K562 (cell line): ENCODE measurements around the gene NUP133. TPM values are rescaled to one million over a fixed set of nuclear protein-coding genes. Genes with fewer than 3 reads are reported as not detected.

Experiments used
- ATF6 ChIP-seq: sonication (generic); formaldehyde crosslinking; IDR thresholded peaks from 2 replicates; pipeline ENCODE4 v1.4.0; 2020; ENCODE audit warnings: mild to moderate bottlenecking, missing genetic modification reagents
- CREM ChIP-seq: IDR thresholded peaks from 2 replicates; pipeline ENCODE4 v1.6.1; 2014; ENCODE audit warnings: antibody characterized with exemption, low read depth
- IRF1 ChIP-seq: sonication (generic); formaldehyde crosslinking; IDR thresholded peaks from 2 replicates; pipeline ENCODE4 v1.8.0; 2022; ENCODE audit warnings: missing genetic modification reagents, mild to moderate bottlenecking, borderline replicate concordance
- NFYB ChIP-seq: IDR thresholded peaks from 2 replicates; pipeline ENCODE4 v1.6.1; 2011; ENCODE audit warnings: mild to moderate bottlenecking, moderate library complexity; ENCODE audit not compliant: insufficient read length; ENCODE audit errors: extremely low read depth
- PKNOX1 ChIP-seq: fragments of 450-650 bp; IDR thresholded peaks from 2 replicates; pipeline ENCODE4 v1.6.1; 2016
- PREB ChIP-seq: sonication (generic); formaldehyde crosslinking; IDR thresholded peaks from 2 replicates; pipeline ENCODE4 v1.8.1; 2023; ENCODE audit warnings: mild to moderate bottlenecking, missing genetic modification reagents
- RBM17 ChIP-seq: fragments of 200-400 bp; formaldehyde crosslinking; IDR thresholded peaks from 2 replicates; pipeline ENCODE4 v1.6.1; 2017; ENCODE audit warnings: low read depth, mild to moderate bottlenecking, low read length, borderline replicate concordance
- RREB1 ChIP-seq: fragments of 250-450 bp; sonication (Bioruptor Pico); IDR thresholded peaks from 2 replicates; pipeline ENCODE4 v1.4.0; 2020
- SMARCE1 ChIP-seq: fragments of 450-650 bp; IDR thresholded peaks from 2 replicates; pipeline ENCODE4 v1.7.1; 2016; ENCODE audit warnings: mild to moderate bottlenecking
- SOX6 ChIP-seq: fragments of 450-650 bp; IDR thresholded peaks from 2 replicates; pipeline ENCODE4 v1.6.1; 2014; ENCODE audit warnings: mild to moderate bottlenecking
- SRSF9 ChIP-seq: fragments of 200-400 bp; formaldehyde crosslinking; IDR thresholded peaks from 2 replicates; pipeline ENCODE4 v1.6.1; 2017; ENCODE audit warnings: low read depth, low read length, borderline replicate concordance
- THRAP3 ChIP-seq: fragments of 450-650 bp; IDR thresholded peaks from 2 replicates; pipeline ENCODE4 v1.6.1; 2016; ENCODE audit warnings: mild to moderate bottlenecking, inconsistent platforms, borderline replicate concordance
- ZC3H11A ChIP-seq: IDR thresholded peaks from 2 replicates; pipeline ENCODE4 v1.6.1; 2012; ENCODE audit warnings: low read depth, low read length, improper control_type of control experiment
- ZNF232 ChIP-seq: sonication (generic); formaldehyde crosslinking; IDR thresholded peaks from 2 replicates; pipeline ENCODE4 v1.8.0; 2022; ENCODE audit warnings: mild to moderate bottlenecking, missing genetic modification reagents
- ZNF444 ChIP-seq: fragments of 250-450 bp; sonication (Bioruptor Pico); IDR thresholded peaks from 2 replicates; pipeline ENCODE4 v1.4.0; 2020; ENCODE audit warnings: mild to moderate bottlenecking, moderate library complexity
- ZNF586 ChIP-seq: fragments of 450-650 bp; formaldehyde crosslinking; conservative IDR thresholded peaks from 2 replicates; pipeline ENCODE4 v1.4.0; 2020; ENCODE audit warnings: mild to moderate bottlenecking, moderate library complexity
- ZSCAN32 ChIP-seq: fragments of 450-650 bp; formaldehyde crosslinking; IDR thresholded peaks from 2 replicates; pipeline ENCODE4 v1.4.0; 2020; ENCODE audit warnings: mild to moderate bottlenecking, moderate library complexity
- polyA plus RNA-seq, 8 experiments: library from polyadenylated mRNA; depleted of rRNA in 4 of 8; stranded (reverse) in 5 of 8; unstranded in 3 of 8; fragments of >200 nt; fragmentation: Nextera tagmentation in 2 of 8; fragmentation: Illumina TruSeq in 1 of 8; extraction: Ambion mirVana in 2 of 8; extraction: Trizol in 1 of 8; gene quantifications; 2 replicates each; pipeline versions ENCODE4 v1.2.1 to v1.2.3, GENCODE V29; 2011 to 2014; ENCODE audit warnings: inconsistent platforms in 1 of 8, missing spikeins in 1 of 8
- total RNA-seq, 7 experiments: library from RNA; depleted of rRNA in 6 of 7; stranded (reverse); fragments of >200 nt in 6 of 7; fragmentation: Illumina TruSeq in 2 of 7; extraction: Trizol in 2 of 7; gene quantifications; 2 replicates each; pipeline versions ENCODE4 v1.2.1 to v1.2.3, GENCODE V29; 2011 to 2021; ENCODE audit warnings: low replicate concordance in 1 of 7

Gene NUP133
- total and polyA plus RNA-seq, 9 of the 15 experiments (the other 6 are each of a cell fraction or from before 2014, with no cell fraction given): 21.7 to 85.1 (median 61.3) TPM

GRCh38 chr1:229554886-229555621 lies 46.9 kb upstream of the NUP133 start (continued):
- no peak for TF ChIP-seq RREB1 (CRISPR knock-in tag)
- TF ChIP-seq CREM: peak; percentile 85
- peak; percentile 97 for TF ChIP-seq SOX6
- no peak for TF ChIP-seq SRSF9
- no peak for TF ChIP-seq NFYB
- no peak for TF ChIP-seq IRF1 (CRISPR knock-in tag)
- TF ChIP-seq SMARCE1: peak; percentile 95
- TF ChIP-seq THRAP3: peak; percentile 70; the same call in 1 of the 2 replicates
- 0 out of 2 replicates have a peak, but pooled peaks have one; percentile 58 for TF ChIP-seq PREB (CRISPR knock-in tag)
- no peak for TF ChIP-seq RBM17
- TF ChIP-seq ZNF444: no peak
- peak; percentile 87 for TF ChIP-seq PKNOX1
- TF ChIP-seq ATF6 (CRISPR knock-in tag): no peak
- no peak for TF ChIP-seq ZNF232 (CRISPR knock-in tag)
- no peak for TF ChIP-seq ZC3H11A
- 0 out of 2 replicates have a peak, but pooled peaks have one; percentile 47 for TF ChIP-seq ZSCAN32 (CRISPR knock-in tag)
- no peak for TF ChIP-seq ZNF586
